Measurements from ENCODE around the gene ETF1.

Gene ETF1

DNA sequence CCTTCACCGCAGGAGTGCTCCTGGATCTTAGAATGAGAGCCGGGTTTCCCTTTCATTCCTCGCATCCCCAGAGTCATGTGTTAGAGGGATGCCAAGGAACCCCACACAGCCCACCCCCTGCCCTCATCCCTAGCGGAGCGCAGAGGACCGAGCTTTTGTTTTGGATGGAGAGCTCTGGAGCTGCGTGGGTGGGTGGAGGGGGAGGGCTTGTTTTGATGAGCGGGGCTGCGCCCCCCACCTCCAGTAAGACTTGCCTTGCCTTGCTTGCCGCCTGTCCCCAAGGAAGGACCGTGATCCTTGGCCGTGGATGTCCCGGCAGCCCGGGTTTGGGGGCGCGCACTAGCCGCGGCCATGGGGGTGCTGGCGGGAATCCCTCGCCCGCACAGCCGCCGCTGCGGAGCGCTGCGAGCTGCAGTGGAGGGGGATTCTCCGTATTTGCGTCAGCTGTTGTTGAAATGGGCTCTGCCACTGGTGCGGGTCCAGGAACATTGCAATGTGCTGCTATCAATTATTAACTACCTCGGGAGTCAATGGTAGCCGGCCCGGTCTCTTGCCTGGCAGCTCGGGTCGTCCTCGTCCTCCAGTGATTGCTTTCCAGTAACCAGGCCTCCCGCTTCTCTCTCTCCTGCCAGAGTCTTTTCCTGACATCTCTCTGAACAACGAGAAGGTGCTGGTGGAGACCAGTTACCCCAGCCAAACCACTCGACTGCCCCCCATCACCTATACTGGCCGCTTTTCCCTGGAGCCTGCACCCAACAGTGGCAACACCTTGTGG, 76.7 kb downstream of the ETF1 start:
- H3K4me3 ChIP-seq (replicated peaks; ENCODE audit: low read depth, low read length) = peak overlapping the region; percentile 57
- no peak for DNase-seq (ENCODE audit: extremely low read depth, low read depth)
- TF ChIP-seq, protein P1, sequence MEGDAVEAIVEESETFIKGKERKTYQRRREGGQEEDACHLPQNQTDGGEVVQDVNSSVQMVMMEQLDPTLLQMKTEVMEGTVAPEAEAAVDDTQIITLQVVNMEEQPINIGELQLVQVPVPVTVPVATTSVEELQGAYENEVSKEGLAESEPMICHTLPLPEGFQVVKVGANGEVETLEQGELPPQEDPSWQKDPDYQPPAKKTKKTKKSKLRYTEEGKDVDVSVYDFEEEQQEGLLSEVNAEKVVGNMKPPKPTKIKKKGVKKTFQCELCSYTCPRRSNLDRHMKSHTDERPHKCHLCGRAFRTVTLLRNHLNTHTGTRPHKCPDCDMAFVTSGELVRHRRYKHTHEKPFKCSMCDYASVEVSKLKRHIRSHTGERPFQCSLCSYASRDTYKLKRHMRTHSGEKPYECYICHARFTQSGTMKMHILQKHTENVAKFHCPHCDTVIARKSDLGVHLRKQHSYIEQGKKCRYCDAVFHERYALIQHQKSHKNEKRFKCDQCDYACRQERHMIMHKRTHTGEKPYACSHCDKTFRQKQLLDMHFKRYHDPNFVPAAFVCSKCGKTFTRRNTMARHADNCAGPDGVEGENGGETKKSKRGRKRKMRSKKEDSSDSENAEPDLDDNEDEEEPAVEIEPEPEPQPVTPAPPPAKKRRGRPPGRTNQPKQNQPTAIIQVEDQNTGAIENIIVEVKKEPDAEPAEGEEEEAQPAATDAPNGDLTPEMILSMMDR (IDR thresholded peaks at IDR 0.05; ENCODE audit: low read depth, low read length, missing control alignments) = no peak

DNA sequence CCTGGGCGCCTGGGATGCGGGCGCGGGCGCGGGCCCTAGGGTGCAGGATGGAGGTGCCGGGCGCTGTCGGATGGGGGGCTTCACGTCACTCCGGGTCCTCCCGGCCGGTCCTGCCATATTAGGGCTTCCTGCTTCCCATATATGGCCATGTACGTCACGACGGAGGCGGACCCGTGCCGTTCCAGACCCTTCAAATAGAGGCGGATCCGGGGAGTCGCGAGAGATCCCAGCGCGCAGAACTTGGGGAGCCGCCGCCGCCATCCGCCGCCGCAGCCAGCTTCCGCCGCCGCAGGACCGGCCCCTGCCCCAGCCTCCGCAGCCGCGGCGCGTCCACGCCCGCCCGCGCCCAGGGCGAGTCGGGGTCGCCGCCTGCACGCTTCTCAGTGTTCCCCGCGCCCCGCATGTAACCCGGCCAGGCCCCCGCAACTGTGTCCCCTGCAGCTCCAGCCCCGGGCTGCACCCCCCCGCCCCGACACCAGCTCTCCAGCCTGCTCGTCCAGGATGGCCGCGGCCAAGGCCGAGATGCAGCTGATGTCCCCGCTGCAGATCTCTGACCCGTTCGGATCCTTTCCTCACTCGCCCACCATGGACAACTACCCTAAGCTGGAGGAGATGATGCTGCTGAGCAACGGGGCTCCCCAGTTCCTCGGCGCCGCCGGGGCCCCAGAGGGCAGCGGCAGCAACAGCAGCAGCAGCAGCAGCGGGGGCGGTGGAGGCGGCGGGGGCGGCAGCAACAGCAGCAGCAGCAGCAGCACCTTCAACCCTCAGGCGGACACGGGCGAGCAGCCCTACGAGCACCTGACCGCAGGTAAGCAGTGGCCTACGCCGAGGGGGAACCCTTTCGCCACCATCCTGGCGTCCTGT, 77.5 kb downstream of the ETF1 start, which contains the start of gene EGR1:
Gene EGR1 (plus strand): TSS at position 219 of the 864 bp plus-strand sequence. CDS start 283 bp downstream, at position 502.
- peak within 1 kb of the TSS; percentile 57 for H3K4me3 ChIP-seq (replicated peaks; ENCODE audit: low read depth, low read length)
- DNase-seq (ENCODE audit: extremely low read depth, low read depth) = peak; percentile 78
- TF ChIP-seq, protein P1 (IDR thresholded peaks at IDR 0.05; ENCODE audit: low read depth, low read length, missing control alignments) = no peak

DNA sequence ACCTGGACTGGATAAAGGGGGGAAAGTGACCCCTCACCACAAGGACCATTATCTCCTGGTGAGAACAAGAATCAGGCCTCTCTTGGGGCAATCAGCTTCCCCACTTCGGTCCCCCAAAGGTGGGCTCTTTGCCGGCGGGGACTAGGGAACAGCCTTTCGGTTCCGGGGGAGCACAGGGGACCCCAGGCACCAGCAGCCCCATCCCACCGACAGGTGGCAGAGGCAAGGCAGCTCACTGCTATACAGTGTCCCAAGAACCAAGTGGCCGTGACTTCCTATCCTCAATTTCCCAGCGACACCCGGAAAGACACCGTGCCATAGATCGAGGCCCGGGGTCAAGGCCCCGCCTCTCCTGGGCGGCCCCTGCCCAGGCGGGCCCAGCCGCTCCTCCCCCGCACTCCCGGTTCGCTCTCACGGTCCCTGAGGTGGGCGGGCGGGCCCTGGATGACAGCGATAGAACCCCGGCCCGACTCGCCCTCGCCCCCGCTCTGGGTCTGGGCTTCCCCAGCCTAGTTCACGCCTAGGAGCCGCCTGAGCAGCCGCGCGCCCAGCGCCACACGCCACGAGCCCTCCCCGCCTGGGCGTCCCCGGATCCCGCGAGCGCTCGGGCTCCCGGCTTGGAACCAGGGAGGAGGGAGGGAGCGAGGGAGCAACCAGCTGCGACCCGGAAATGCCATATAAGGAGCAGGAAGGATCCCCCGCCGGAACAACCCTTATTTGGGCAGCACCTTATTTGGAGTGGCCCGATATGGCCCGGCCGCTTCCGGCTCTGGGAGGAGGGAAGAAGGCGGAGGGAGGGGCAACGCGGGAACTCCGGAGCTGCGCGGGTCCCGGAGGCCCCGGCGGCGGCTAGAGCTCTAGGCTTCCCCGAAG, 78.4 kb downstream of the ETF1 start:
- H3K4me3 ChIP-seq (replicated peaks; ENCODE audit: low read depth, low read length) = peak overlapping the region; percentile 57
- TF ChIP-seq, protein P1 (IDR thresholded peaks at IDR 0.05; ENCODE audit: low read depth, low read length, missing control alignments) = no peak

DNA sequence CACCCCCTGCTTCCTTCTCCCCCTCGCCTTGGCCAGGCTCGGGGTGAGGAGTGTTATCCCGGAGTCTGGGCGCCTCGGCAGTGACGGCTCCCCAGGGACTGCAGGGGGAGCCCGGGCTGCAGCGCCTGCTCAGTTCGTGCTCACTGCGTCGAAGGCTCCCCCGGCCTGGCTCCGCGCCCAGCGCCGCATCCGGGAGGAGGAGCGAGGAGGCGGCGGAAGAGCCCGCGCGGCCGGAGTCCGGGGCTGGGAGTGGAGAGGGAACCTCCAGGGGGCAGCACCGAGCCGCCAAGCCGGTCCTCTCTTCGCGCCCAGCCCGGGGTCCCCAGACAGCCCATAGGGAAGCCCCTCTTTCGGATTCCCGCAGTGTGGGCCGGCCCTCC, 79.0 kb downstream of the ETF1 start:
- TF ChIP-seq, protein P1 (IDR thresholded peaks at IDR 0.05; ENCODE audit: low read depth, low read length, missing control alignments) = peak; percentile 88
- DNase-seq (ENCODE audit: extremely low read depth, low read depth) = peak; percentile 85
- H3K4me3 ChIP-seq (replicated peaks; ENCODE audit: low read depth, low read length) = peak overlapping the region; percentile 57

More for the DNA sequence above, 78.4 kb downstream of the ETF1 start:
- DNase-seq (ENCODE audit: extremely low read depth, low read depth) = peak; percentile 98

GRCh38 chr5:138463419-138464007, 79.5 kb downstream of the ETF1 start:
- H3K4me3 ChIP-seq (replicated peaks; ENCODE audit: low read depth, low read length) = peak overlapping the region; percentile 57
- no peak for DNase-seq (ENCODE audit: extremely low read depth, low read depth)
- TF ChIP-seq, protein P1 (IDR thresholded peaks at IDR 0.05; ENCODE audit: low read depth, low read length, missing control alignments) = no peak

Data from HFF-Myc (cell line).